Neural cell (in vitro differentiated cells): Measurements from ENCODE around the gene ZDHHC1. TPM values are rescaled to one million over a fixed set of nuclear protein-coding genes. Genes with fewer than 3 reads are reported as not detected.

Experiments
- H2AFZ ChIP-seq: fragments of 200-600, 300-800 bp; sonication (generic), shearing (Covaris generic); 2 replicates; pipeline ENCODE4 v1.6.0; 2014; ENCODE audit warnings: low read depth, mild to moderate bottlenecking, antibody characterized with exemption, low read length, moderate library complexity
- H3F3A ChIP-seq: fragments of 200-600 bp; shearing (Covaris generic); 2 replicates; pipeline ENCODE4 v1.6.1; 2016; ENCODE audit warnings: mild to moderate bottlenecking, moderate library complexity, mixed read lengths, antibody characterized with exemption, low read length; ENCODE audit not compliant: insufficient read depth, poor library complexity, severe bottlenecking
- H3K27ac ChIP-seq: fragments of 200-600, 300-800 bp; sonication (generic), shearing (Covaris generic); 2 replicates; pipeline ENCODE4 v1.5.1; 2014; ENCODE audit warnings: mild to moderate bottlenecking, low read length, moderate library complexity
- H3K27me3 ChIP-seq: fragments of 300-800, 200-600 bp; sonication (generic), shearing (Covaris generic); 2 replicates; pipeline ENCODE4 v1.6.0; 2014; ENCODE audit warnings: mild to moderate bottlenecking, low read depth, low read length, moderate library complexity; ENCODE audit not compliant: insufficient read depth
- H3K36me3 ChIP-seq: fragments of 300-800, 200-600 bp; sonication (generic), shearing (Covaris generic); 2 replicates; pipeline ENCODE4 v1.5.1; 2014; ENCODE audit warnings: mild to moderate bottlenecking, antibody characterized with exemption, low read length, moderate library complexity; ENCODE audit not compliant: insufficient read depth
- H3K4me2 ChIP-seq: fragments of 300-800, 200-600 bp; sonication (generic), shearing (Covaris generic); 2 replicates; pipeline ENCODE4 v1.6.0; 2014; ENCODE audit warnings: mild to moderate bottlenecking, low read length
- H3K4me3 ChIP-seq: fragments of 300-800, 200-600 bp; sonication (generic), shearing (Covaris generic); 2 replicates; pipeline ENCODE4 v1.5.1; 2014; ENCODE audit warnings: mild to moderate bottlenecking, low read length, moderate library complexity
- H3K79me2 ChIP-seq: fragments of 200-600 bp; shearing (Covaris generic); replicated peaks from 2 replicates; pipeline ENCODE4 v1.6.0; 2014; ENCODE audit warnings: mild to moderate bottlenecking, low read length, moderate library complexity; ENCODE audit not compliant: insufficient read depth
- H3K9ac ChIP-seq: fragments of 300-800, 200-600 bp; sonication (generic), shearing (Covaris generic); 2 replicates; pipeline ENCODE4 v1.6.1; 2016; ENCODE audit warnings: mild to moderate bottlenecking, low read length, mixed read lengths
- H3K9me2 ChIP-seq: fragments of 200-600 bp; shearing (Covaris generic); 2 replicates; pipeline ENCODE4 v1.6.1; 2016; ENCODE audit warnings: mild to moderate bottlenecking, low read length, mixed read lengths; ENCODE audit not compliant: insufficient read depth
- H3K9me3 ChIP-seq: fragments of 200-600, 300-800 bp; sonication (generic), shearing (Covaris generic); 2 replicates; pipeline ENCODE4 v1.6.1; 2016; ENCODE audit warnings: mild to moderate bottlenecking, mixed run types, low read length, moderate library complexity, mixed read lengths
- H4K20me1 ChIP-seq: fragments of 200-600 bp; shearing (Covaris generic); 2 replicates; pipeline ENCODE4 v1.6.1; 2016; ENCODE audit warnings: mild to moderate bottlenecking, mixed run types; ENCODE audit not compliant: insufficient read depth
- EP300 ChIP-seq: fragments of 450-650 bp; conservative IDR thresholded peaks from 2 replicates; pipeline ENCODE4 v1.6.1; 2014; ENCODE audit warnings: antibody characterized with exemption, mild to moderate bottlenecking, moderate library complexity; ENCODE audit not compliant: poor library complexity, severe bottlenecking
- EZH2 ChIP-seq: fragments of 200-600, 300-800 bp; shearing (Covaris generic), sonication (generic); IDR thresholded peaks from 2 replicates; pipeline ENCODE4 v1.6.1; 2014; ENCODE audit warnings: antibody characterized with exemption, low read length, borderline replicate concordance, mild to moderate bottlenecking; ENCODE audit not compliant: insufficient read depth, poor library complexity, severe bottlenecking
- MXI1 ChIP-seq: fragments of 450-650 bp; conservative IDR thresholded peaks from 2 replicates; pipeline ENCODE4 v1.6.1; 2014; ENCODE audit warnings: antibody characterized with exemption, mild to moderate bottlenecking; ENCODE audit not compliant: poor library complexity, severe bottlenecking
- POLR2AphosphoS5 ChIP-seq: IDR thresholded peaks from 2 replicates; pipeline ENCODE4 v1.6.1; 2012
- RAD21 ChIP-seq: fragments of 450-650 bp; conservative IDR thresholded peaks from 2 replicates; pipeline ENCODE4 v1.6.1; 2014; ENCODE audit warnings: antibody characterized with exemption, mild to moderate bottlenecking, moderate library complexity
- SMC3 ChIP-seq: fragments of 450-650 bp; conservative IDR thresholded peaks from 2 replicates; pipeline ENCODE4 v1.6.1; 2014; ENCODE audit warnings: antibody characterized with exemption, mild to moderate bottlenecking, moderate library complexity; ENCODE audit not compliant: poor library complexity
- TAF1 ChIP-seq: IDR thresholded peaks from 2 replicates; pipeline ENCODE4 v1.6.1; 2012; ENCODE audit warnings: low read depth
- polyA plus RNA-seq: library from polyadenylated mRNA; depleted of rRNA; stranded (reverse); fragments of >200 nt; gene quantifications from 2 replicates; pipeline ENCODE4 v1.2.3, GENCODE V29; 2014
- TF ChIP-seq, protein P1 (sequence below): IDR thresholded peaks from 2 replicates; pipeline ENCODE4 v1.6.1; 2012; ENCODE audit warnings: borderline replicate concordance
- TF ChIP-seq, protein P2 (sequence below): fragments of 450-650 bp; IDR thresholded peaks from 2 replicates; pipeline ENCODE4 v1.5.1; 2014; ENCODE audit warnings: antibody characterized with exemption, mild to moderate bottlenecking, moderate library complexity; ENCODE audit not compliant: poor library complexity, severe bottlenecking

The ZDHHC1 gene
- polyA plus RNA-seq, 1 donor from 2014 or later: 1.7 TPM

DNA sequence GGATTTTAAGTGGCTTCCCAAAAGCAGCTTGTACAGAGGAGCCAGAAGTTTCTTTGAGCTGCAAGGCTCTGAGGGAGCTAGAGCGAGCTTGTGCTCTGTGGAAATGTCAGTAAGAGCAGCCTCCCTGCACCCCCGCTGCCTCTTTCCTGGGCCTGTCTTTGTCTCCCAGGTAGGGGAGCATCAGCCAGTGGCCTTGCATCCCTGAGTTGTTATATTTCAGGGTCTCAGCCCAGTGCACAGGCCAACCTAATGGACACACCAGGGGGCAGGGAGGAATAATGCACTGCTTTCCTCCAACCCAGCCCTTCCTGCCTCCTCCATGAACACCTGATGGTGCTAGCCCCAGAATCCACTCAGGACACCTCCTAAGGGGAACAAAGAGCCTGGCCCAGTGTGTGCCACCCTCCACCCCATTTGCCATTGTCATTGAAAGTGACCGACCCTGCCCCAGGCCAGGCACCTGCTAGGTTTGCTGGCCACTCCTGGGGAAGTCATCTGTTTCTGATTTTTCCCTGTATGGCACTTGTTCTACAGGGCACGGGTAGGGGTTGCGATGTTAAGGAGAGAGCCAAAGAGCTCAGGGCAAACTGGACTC, 29.3 kb downstream of the ZDHHC1 start:
- H3K4me2 ChIP-seq: no peak overlapping the region
- TF ChIP-seq, protein P1, sequence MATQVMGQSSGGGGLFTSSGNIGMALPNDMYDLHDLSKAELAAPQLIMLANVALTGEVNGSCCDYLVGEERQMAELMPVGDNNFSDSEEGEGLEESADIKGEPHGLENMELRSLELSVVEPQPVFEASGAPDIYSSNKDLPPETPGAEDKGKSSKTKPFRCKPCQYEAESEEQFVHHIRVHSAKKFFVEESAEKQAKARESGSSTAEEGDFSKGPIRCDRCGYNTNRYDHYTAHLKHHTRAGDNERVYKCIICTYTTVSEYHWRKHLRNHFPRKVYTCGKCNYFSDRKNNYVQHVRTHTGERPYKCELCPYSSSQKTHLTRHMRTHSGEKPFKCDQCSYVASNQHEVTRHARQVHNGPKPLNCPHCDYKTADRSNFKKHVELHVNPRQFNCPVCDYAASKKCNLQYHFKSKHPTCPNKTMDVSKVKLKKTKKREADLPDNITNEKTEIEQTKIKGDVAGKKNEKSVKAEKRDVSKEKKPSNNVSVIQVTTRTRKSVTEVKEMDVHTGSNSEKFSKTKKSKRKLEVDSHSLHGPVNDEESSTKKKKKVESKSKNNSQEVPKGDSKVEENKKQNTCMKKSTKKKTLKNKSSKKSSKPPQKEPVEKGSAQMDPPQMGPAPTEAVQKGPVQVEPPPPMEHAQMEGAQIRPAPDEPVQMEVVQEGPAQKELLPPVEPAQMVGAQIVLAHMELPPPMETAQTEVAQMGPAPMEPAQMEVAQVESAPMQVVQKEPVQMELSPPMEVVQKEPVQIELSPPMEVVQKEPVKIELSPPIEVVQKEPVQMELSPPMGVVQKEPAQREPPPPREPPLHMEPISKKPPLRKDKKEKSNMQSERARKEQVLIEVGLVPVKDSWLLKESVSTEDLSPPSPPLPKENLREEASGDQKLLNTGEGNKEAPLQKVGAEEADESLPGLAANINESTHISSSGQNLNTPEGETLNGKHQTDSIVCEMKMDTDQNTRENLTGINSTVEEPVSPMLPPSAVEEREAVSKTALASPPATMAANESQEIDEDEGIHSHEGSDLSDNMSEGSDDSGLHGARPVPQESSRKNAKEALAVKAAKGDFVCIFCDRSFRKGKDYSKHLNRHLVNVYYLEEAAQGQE: no peak
- TF ChIP-seq, protein P2, sequence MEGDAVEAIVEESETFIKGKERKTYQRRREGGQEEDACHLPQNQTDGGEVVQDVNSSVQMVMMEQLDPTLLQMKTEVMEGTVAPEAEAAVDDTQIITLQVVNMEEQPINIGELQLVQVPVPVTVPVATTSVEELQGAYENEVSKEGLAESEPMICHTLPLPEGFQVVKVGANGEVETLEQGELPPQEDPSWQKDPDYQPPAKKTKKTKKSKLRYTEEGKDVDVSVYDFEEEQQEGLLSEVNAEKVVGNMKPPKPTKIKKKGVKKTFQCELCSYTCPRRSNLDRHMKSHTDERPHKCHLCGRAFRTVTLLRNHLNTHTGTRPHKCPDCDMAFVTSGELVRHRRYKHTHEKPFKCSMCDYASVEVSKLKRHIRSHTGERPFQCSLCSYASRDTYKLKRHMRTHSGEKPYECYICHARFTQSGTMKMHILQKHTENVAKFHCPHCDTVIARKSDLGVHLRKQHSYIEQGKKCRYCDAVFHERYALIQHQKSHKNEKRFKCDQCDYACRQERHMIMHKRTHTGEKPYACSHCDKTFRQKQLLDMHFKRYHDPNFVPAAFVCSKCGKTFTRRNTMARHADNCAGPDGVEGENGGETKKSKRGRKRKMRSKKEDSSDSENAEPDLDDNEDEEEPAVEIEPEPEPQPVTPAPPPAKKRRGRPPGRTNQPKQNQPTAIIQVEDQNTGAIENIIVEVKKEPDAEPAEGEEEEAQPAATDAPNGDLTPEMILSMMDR: no peak
- no peak for TF ChIP-seq EP300
- TF ChIP-seq MXI1: no peak
- no peak for TF ChIP-seq SMC3
- no peak for TF ChIP-seq POLR2AphosphoS5
- no peak for TF ChIP-seq TAF1
- TF ChIP-seq EZH2: no peak
- TF ChIP-seq RAD21: no peak
- no peaks in the 10 kb centered on the region for H4K20me1 ChIP-seq

DNA sequence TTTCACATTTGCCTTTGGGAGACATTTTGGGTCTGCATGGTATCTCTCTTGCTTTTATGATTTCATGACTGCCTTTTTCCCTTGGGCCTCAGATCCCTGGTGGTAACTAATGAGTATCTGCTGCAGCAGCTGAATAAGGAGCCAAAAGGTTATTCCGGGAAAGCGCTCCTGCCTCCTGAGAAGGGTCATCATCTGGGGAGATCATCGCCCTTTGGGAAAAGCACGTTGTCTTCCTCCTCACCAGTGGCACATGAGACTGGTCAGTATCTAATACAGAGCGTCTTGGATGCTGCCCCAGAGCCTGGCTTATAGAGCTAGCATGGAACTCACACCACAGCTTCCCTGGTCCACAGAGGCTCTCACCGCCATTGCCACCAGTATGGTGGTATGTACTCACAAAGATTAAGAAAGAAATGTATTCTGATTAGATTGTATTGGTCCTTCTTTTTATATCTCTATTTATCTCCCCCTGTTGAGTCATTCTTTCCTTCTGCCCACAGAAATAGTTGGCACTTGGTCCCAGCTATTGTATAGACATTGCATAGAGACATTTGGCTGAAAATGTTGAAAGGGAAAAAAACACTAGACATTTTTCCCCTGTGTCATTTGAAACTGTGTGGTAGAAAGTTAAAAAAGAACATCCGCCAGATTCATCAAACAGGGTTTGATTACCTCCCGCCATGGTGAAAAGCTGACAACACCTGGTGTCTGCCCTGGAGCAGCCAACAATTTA, 31.3 kb downstream of the ZDHHC1 start:
- no peak overlapping the region for H3K27ac ChIP-seq
- no peaks in the 10 kb centered on the region for H3K9me3 ChIP-seq
- no peak overlapping the region for H3K4me2 ChIP-seq
- no peaks in the 10 kb centered on the region for H3F3A ChIP-seq
- H3K9ac ChIP-seq: no peak overlapping the region
- no peak overlapping the region for H3K4me3 ChIP-seq
- TF ChIP-seq TAF1: no peak
- TF ChIP-seq, protein P2: no peak
- TF ChIP-seq EZH2: no peak
- TF ChIP-seq POLR2AphosphoS5: no peak
- no peak for TF ChIP-seq SMC3
- TF ChIP-seq MXI1: no peak
- TF ChIP-seq RAD21: no peak
- TF ChIP-seq, protein P1: no peak
- no peak for TF ChIP-seq EP300
- H4K20me1 ChIP-seq: no peaks in the 10 kb centered on the region
- no peaks in the 10 kb centered on the region for H3K36me3 ChIP-seq
- H2AFZ ChIP-seq: no peak overlapping the region
- no peaks in the 10 kb centered on the region for H3K9me2 ChIP-seq
- no peaks in the 10 kb centered on the region for H3K27me3 ChIP-seq
- H3K79me2 ChIP-seq: no peaks in the 10 kb centered on the region

More for the DNA sequence above, 29.3 kb downstream of the ZDHHC1 start:
- no peaks in the 10 kb centered on the region for H3F3A ChIP-seq
- no peak overlapping the region for H2AFZ ChIP-seq
- H3K36me3 ChIP-seq: no peaks in the 10 kb centered on the region
- H3K27me3 ChIP-seq: no peaks in the 10 kb centered on the region
- no peak overlapping the region for H3K4me3 ChIP-seq
- H3K79me2 ChIP-seq: no peaks in the 10 kb centered on the region
- no peaks in the 10 kb centered on the region for H3K9me2 ChIP-seq
- H3K9ac ChIP-seq: no peak overlapping the region
- H3K27ac ChIP-seq: no peak overlapping the region
- H3K9me3 ChIP-seq: no peaks in the 10 kb centered on the region
